Measurements from ENCODE around the gene MPND.

DNA sequence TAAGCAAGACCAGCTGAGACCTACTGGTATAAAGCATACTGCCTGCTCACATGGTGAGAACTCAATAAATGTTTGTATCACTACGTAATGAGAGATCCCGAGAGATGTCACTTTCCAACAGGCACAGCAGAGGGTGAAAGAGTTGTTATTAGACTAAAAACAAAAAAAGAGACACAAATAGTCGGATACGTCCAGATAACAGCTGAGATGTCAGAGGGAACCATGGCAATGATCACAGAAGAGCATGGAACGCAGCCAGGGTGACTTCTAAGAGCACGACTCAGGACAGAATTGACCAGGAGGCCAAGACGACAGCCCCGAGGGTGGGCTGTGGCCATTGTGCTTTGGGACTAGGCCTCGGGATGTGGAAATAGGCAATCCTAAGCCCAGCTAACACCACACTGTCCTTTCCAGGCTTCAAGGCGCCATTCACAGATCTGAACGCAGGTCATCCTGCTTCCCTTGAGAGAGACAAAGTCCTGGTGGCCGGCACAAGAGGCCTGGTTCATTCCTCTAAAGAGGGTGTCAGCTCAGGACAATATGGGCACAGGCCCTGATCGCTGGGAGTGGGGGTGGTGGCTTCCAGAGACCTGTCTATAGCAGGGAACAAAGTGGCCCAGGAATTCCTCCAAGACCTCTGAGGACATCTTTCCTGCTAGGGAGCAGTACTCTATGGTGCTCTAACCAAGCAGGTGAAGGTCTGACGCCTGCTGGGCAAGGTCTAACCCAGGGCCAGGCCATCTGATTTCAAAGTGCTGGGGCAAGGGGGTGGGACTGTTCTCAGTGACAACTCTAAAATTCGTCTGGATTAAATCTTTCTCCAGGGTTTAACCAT, 53.8 kb downstream of the MPND start:
- TF ChIP-seq, protein P1, sequence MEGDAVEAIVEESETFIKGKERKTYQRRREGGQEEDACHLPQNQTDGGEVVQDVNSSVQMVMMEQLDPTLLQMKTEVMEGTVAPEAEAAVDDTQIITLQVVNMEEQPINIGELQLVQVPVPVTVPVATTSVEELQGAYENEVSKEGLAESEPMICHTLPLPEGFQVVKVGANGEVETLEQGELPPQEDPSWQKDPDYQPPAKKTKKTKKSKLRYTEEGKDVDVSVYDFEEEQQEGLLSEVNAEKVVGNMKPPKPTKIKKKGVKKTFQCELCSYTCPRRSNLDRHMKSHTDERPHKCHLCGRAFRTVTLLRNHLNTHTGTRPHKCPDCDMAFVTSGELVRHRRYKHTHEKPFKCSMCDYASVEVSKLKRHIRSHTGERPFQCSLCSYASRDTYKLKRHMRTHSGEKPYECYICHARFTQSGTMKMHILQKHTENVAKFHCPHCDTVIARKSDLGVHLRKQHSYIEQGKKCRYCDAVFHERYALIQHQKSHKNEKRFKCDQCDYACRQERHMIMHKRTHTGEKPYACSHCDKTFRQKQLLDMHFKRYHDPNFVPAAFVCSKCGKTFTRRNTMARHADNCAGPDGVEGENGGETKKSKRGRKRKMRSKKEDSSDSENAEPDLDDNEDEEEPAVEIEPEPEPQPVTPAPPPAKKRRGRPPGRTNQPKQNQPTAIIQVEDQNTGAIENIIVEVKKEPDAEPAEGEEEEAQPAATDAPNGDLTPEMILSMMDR (IDR thresholded peaks at IDR 0.05; ENCODE audit: low read length) = no peak
- TF ChIP-seq EZH2 (IDR thresholded peaks at IDR 0.05; ENCODE audit: borderline replicate concordance, low read length) = no peak

Measured in OCI-LY1 (cell line).